Stimulated activated CD8-positive, alpha-beta memory T cell treated with anti-CD3 and anti-CD28 coated beads, Interleukin-7, amount 100 ng/mL, for 24 hours (primary cell): ENCODE results near the gene PDZD2.
"Not testable (repeated sequence)": the region's sequence is repeated elsewhere in the genome, so short reads cannot be mapped to it uniquely, and the experiment has no call there.

Experiments used
- DNase-seq: peaks from one replicate; pipeline ENCODE4 v3.0.0-alpha.2; 2020; ENCODE audit warnings: low read depth

Gene PDZD2

DNA sequence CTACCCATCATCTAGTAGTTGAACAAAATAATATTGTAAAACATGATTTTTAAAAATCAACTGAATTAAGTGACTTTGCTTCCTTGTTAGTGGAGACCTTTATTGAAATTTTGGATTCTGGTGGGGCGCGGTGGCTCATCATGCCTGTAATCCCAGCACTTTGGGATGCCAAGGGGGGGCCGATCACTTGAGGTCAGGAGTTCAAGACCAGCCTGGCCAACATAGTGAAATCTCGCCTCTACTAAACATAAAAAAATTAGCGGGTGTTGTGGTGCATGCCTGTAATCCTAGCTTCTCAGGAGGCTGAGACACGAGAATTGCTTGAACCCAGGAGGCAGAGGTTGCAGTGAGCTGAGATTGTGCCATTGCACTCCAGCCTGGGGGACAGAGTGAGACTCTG lies 439.9 kb downstream of the PDZD2 start:
- not testable (repeated sequence) for DNase-seq

DNA sequence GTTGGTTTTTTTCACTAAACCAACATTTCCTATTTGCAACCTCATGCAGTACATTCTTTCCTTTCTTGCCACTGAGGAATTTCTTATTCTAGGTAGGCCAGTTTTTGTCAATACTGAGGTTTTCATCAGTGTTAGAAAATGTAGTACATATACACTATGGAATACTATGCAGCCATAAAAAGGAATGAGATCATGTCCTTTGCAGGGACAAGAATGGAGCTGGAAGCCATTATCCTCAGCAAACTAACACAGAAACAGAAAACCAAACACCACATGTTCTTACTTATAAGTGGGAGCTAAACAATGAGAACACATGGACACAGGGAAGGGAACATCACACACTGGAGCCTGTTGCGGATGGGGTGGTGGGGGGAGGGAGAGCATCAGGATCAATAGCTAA lies 441.6 kb downstream of the PDZD2 start:
- DNase-seq = not testable (repeated sequence)

- no peak for DNase-seq
Measured at GRCh38 chr5:32082701-32083100, 443.8 kb downstream of the PDZD2 start.

GRCh38 chr5:32083981-32084430 lies 445.1 kb downstream of the PDZD2 start:
- DNase-seq = no peak

- no peak for DNase-seq
Measured at GRCh38 chr5:32087086-32088082, 448.5 kb downstream of the PDZD2 start.

GRCh38 chr5:32088214-32088613 lies 449.3 kb downstream of the PDZD2 start:
- DNase-seq = no peak

GRCh38 chr5:32089146-32090000 lies 450.4 kb downstream of the PDZD2 start:
- no peak for DNase-seq

DNA sequence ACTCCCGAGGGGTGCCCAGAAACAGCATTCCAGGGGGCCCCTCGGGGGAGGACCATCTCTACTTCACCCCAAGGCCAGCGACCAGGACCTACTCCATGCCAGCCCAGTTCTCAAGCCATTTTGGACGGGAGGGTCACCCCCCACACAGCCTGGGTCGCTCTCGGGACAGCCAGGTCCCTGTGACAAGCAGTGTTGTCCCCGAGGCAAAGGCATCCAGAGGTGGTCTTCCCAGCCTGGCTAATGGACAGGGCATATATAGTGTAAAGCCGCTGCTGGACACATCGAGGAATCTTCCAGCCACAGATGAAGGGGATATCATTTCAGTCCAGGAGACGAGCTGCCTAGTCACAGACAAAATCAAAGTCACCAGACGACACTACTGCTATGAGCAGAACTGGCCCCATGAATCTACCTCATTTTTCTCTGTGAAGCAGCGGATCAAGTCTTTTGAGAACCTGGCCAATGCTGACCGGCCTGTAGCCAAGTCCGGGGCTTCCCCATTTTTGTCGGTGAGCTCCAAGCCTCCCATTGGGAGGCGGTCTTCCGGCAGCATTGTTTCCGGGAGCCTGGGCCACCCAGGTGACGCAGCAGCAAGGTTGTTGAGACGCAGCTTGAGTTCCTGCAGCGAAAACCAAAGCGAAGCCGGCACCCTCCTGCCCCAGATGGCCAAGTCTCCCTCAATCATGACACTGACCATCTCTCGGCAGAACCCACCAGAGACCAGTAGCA lies 451.3 kb downstream of the PDZD2 start:
- DNase-seq = no peak

GRCh38 chr5:32090755-32091128 lies 451.8 kb downstream of the PDZD2 start:
- no peak for DNase-seq

GRCh38 chr5:32092938-32093812 lies 454.2 kb downstream of the PDZD2 start:
- peak; percentile 33 for DNase-seq

- DNase-seq = no peak
Measured at GRCh38 chr5:32094691-32095090, 455.8 kb downstream of the PDZD2 start.

GRCh38 chr5:32095261-32095671 lies 456.3 kb downstream of the PDZD2 start:
- no peak for DNase-seq

GRCh38 chr5:32096891-32097595 lies 458.1 kb downstream of the PDZD2 start:
- DNase-seq = no peak

DNA sequence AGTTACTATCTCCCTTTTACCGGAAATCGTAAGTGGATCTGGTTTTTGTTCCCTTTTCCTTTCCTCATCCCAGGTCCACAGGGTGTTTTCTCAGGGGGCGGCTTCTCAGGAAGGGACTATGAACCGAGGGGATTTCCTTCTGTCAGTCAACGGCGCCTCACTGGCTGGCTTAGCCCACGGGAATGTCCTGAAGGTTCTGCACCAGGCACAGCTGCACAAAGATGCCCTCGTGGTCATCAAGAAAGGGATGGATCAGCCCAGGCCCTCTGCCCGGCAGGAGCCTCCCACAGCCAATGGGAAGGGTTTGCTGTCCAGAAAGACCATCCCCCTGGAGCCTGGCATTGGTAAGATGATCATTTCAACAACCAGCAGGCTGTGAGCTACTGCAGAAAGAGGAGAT lies 459.4 kb downstream of the PDZD2 start:
- no peak for DNase-seq

- no peak for DNase-seq
Measured at GRCh38 chr5:32098890-32099310, 460.0 kb downstream of the PDZD2 start.

GRCh38 chr5:32099486-32100035 lies 460.6 kb downstream of the PDZD2 start:
- no peak for DNase-seq

DNA sequence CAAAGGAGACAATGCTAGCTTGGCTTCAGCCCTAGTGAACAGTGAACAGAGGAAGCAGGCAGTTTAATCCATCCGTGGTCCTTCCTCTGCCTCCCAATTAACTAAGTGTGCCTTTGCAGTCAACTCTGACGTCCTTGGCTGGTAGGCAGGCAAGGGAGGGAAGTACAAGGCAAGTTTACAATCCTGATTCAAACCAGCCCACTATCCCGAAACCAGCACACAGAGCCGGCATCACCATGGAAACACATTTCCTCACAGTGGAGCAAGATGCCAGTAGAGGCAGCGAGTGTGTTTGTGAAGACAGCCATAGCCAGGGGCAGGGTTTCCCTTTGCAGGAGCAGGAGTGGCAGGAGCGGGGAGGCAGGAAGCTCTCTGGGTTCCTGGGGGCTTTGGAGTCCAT lies 461.3 kb downstream of the PDZD2 start:
- DNase-seq = no peak

DNA sequence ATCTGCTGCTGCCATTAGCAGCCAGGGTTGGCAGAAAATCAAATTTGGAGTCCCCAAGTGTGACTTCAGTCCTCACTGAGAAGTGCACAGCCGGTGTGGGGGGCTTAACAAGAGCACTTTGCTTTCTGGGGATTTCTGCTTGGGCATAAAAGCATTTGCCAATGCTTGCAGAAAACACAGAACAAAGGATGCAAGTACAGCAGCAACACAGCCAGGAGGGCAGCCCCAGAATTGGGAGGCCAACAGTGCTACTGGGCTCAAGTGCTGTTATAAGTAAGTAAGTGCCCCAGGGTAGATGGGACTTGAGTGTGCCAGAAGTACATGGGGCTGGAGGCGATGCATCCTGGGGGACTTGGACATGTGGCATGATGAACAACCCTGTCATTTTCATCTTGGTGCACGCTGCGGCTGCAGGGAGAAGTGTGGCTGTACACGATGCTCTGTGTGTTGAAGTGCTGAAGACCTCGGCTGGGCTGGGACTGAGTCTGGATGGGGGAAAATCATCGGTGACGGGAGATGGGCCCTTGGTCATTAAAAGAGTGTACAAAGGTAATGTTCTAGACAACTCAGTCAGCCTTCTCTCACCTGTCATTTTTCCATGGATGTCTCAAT lies 461.9 kb downstream of the PDZD2 start:
- DNase-seq = no peak

GRCh38 chr5:32102254-32102986 lies 463.5 kb downstream of the PDZD2 start:
- DNase-seq = no peak
